HCEC 1CT (cell line): ENCODE results near the gene ADORA3.
A peak's percentile ranks its signal among the peaks of the same experiment; 100 is the strongest.

Experiments
- DNase-seq: peaks from one replicate; pipeline ENCODE4 v3.0.0-alpha.2; 2017

Gene ADORA3

GRCh38 chr1:111507411-111508201, 4.2 kb upstream of the ADORA3 start:
- peak; percentile 77 for DNase-seq

- DNase-seq: no peak
Measured at GRCh38 chr1:111506561-111506960, 3.1 kb upstream of the ADORA3 start.

GRCh38 chr1:111505641-111506119, 2.2 kb upstream of the ADORA3 start:
- DNase-seq: no peak

- DNase-seq: no peak
Measured at GRCh38 chr1:111504097-111504496, 664 bp upstream of the ADORA3 start.

- no peak for DNase-seq
Measured at GRCh38 chr1:111501645-111502044, 1.8 kb downstream of the ADORA3 start.

- no peak for DNase-seq
Measured at GRCh38 chr1:111499026-111499785, 4.2 kb downstream of the ADORA3 start.

- no peak for DNase-seq
Measured at GRCh38 chr1:111497592-111497991, 5.8 kb downstream of the ADORA3 start.

GRCh38 chr1:111496398-111496797, 7.0 kb downstream of the ADORA3 start:
- DNase-seq: no peak

GRCh38 chr1:111491070-111491469, 12.4 kb downstream of the ADORA3 start:
- DNase-seq: no peak

GRCh38 chr1:111490220-111490619, 13.2 kb downstream of the ADORA3 start:
- DNase-seq: no peak

- DNase-seq: no peak
Measured at GRCh38 chr1:111489604-111490003, 13.8 kb downstream of the ADORA3 start.

- DNase-seq: no peak
Measured at GRCh38 chr1:111488669-111489068, 14.8 kb downstream of the ADORA3 start.

- no peak for DNase-seq
Measured at GRCh38 chr1:111487133-111487532, 16.3 kb downstream of the ADORA3 start.

- DNase-seq: no peak
Measured at GRCh38 chr1:111486431-111486830, 17.0 kb downstream of the ADORA3 start.

- DNase-seq: no peak
Measured at GRCh38 chr1:111484391-111485026, 18.9 kb downstream of the ADORA3 start.

- DNase-seq: no peak
Measured at GRCh38 chr1:111483876-111484275, 19.6 kb downstream of the ADORA3 start.

- DNase-seq: peak; percentile 39
Measured at GRCh38 chr1:111483166-111483565, 20.3 kb downstream of the ADORA3 start.

GRCh38 chr1:111481387-111482221, 21.8 kb downstream of the ADORA3 start:
- peak; percentile 74 for DNase-seq

- DNase-seq: no peak
Measured at GRCh38 chr1:111480674-111481073, 22.8 kb downstream of the ADORA3 start.

- DNase-seq: no peak
Measured at GRCh38 chr1:111476761-111477309, 26.6 kb downstream of the ADORA3 start.

GRCh38 chr1:111476214-111476613, 27.2 kb downstream of the ADORA3 start:
- DNase-seq: no peak

GRCh38 chr1:111475701-111476100, 27.7 kb downstream of the ADORA3 start:
- DNase-seq: no peak
